Neural cell (in vitro differentiated cells): ENCODE measurements around the gene ZNF618. TPM values are rescaled to one million over a fixed set of nuclear protein-coding genes. Genes with fewer than 3 reads are reported as not detected.

Experiments used
- H2AFZ ChIP-seq: fragments of 200-600, 300-800 bp; sonication (generic), shearing (Covaris generic); 2 replicates; pipeline ENCODE4 v1.6.0; 2014; ENCODE audit warnings: low read depth, mild to moderate bottlenecking, antibody characterized with exemption, low read length, moderate library complexity
- H3F3A ChIP-seq: fragments of 200-600 bp; shearing (Covaris generic); 2 replicates; pipeline ENCODE4 v1.6.1; 2016; ENCODE audit warnings: mild to moderate bottlenecking, moderate library complexity, mixed read lengths, antibody characterized with exemption, low read length; ENCODE audit not compliant: insufficient read depth, poor library complexity, severe bottlenecking
- H3K27ac ChIP-seq: fragments of 200-600, 300-800 bp; sonication (generic), shearing (Covaris generic); 2 replicates; pipeline ENCODE4 v1.5.1; 2014; ENCODE audit warnings: mild to moderate bottlenecking, low read length, moderate library complexity
- H3K27me3 ChIP-seq: fragments of 300-800, 200-600 bp; sonication (generic), shearing (Covaris generic); 2 replicates; pipeline ENCODE4 v1.6.0; 2014; ENCODE audit warnings: mild to moderate bottlenecking, low read depth, low read length, moderate library complexity; ENCODE audit not compliant: insufficient read depth
- H3K36me3 ChIP-seq: fragments of 300-800, 200-600 bp; sonication (generic), shearing (Covaris generic); 2 replicates; pipeline ENCODE4 v1.5.1; 2014; ENCODE audit warnings: mild to moderate bottlenecking, antibody characterized with exemption, low read length, moderate library complexity; ENCODE audit not compliant: insufficient read depth
- H3K4me2 ChIP-seq: fragments of 300-800, 200-600 bp; sonication (generic), shearing (Covaris generic); 2 replicates; pipeline ENCODE4 v1.6.0; 2014; ENCODE audit warnings: mild to moderate bottlenecking, low read length
- H3K4me3 ChIP-seq: fragments of 300-800, 200-600 bp; sonication (generic), shearing (Covaris generic); 2 replicates; pipeline ENCODE4 v1.5.1; 2014; ENCODE audit warnings: mild to moderate bottlenecking, low read length, moderate library complexity
- H3K79me2 ChIP-seq: fragments of 200-600 bp; shearing (Covaris generic); replicated peaks from 2 replicates; pipeline ENCODE4 v1.6.0; 2014; ENCODE audit warnings: mild to moderate bottlenecking, low read length, moderate library complexity; ENCODE audit not compliant: insufficient read depth
- H3K9ac ChIP-seq: fragments of 300-800, 200-600 bp; sonication (generic), shearing (Covaris generic); 2 replicates; pipeline ENCODE4 v1.6.1; 2016; ENCODE audit warnings: mild to moderate bottlenecking, low read length, mixed read lengths
- H3K9me2 ChIP-seq: fragments of 200-600 bp; shearing (Covaris generic); 2 replicates; pipeline ENCODE4 v1.6.1; 2016; ENCODE audit warnings: mild to moderate bottlenecking, low read length, mixed read lengths; ENCODE audit not compliant: insufficient read depth
- H3K9me3 ChIP-seq: fragments of 200-600, 300-800 bp; sonication (generic), shearing (Covaris generic); 2 replicates; pipeline ENCODE4 v1.6.1; 2016; ENCODE audit warnings: mild to moderate bottlenecking, mixed run types, low read length, moderate library complexity, mixed read lengths
- H4K20me1 ChIP-seq: fragments of 200-600 bp; shearing (Covaris generic); 2 replicates; pipeline ENCODE4 v1.6.1; 2016; ENCODE audit warnings: mild to moderate bottlenecking, mixed run types; ENCODE audit not compliant: insufficient read depth
- EP300 ChIP-seq: fragments of 450-650 bp; conservative IDR thresholded peaks from 2 replicates; pipeline ENCODE4 v1.6.1; 2014; ENCODE audit warnings: antibody characterized with exemption, mild to moderate bottlenecking, moderate library complexity; ENCODE audit not compliant: poor library complexity, severe bottlenecking
- EZH2 ChIP-seq: fragments of 200-600, 300-800 bp; shearing (Covaris generic), sonication (generic); IDR thresholded peaks from 2 replicates; pipeline ENCODE4 v1.6.1; 2014; ENCODE audit warnings: antibody characterized with exemption, low read length, borderline replicate concordance, mild to moderate bottlenecking; ENCODE audit not compliant: insufficient read depth, poor library complexity, severe bottlenecking
- MXI1 ChIP-seq: fragments of 450-650 bp; conservative IDR thresholded peaks from 2 replicates; pipeline ENCODE4 v1.6.1; 2014; ENCODE audit warnings: antibody characterized with exemption, mild to moderate bottlenecking; ENCODE audit not compliant: poor library complexity, severe bottlenecking
- POLR2AphosphoS5 ChIP-seq: IDR thresholded peaks from 2 replicates; pipeline ENCODE4 v1.6.1; 2012
- RAD21 ChIP-seq: fragments of 450-650 bp; conservative IDR thresholded peaks from 2 replicates; pipeline ENCODE4 v1.6.1; 2014; ENCODE audit warnings: antibody characterized with exemption, mild to moderate bottlenecking, moderate library complexity
- REST ChIP-seq: IDR thresholded peaks from 2 replicates; pipeline ENCODE4 v1.6.1; 2012; ENCODE audit warnings: borderline replicate concordance
- SMC3 ChIP-seq: fragments of 450-650 bp; conservative IDR thresholded peaks from 2 replicates; pipeline ENCODE4 v1.6.1; 2014; ENCODE audit warnings: antibody characterized with exemption, mild to moderate bottlenecking, moderate library complexity; ENCODE audit not compliant: poor library complexity
- TAF1 ChIP-seq: IDR thresholded peaks from 2 replicates; pipeline ENCODE4 v1.6.1; 2012; ENCODE audit warnings: low read depth
- polyA plus RNA-seq: library from polyadenylated mRNA; depleted of rRNA; stranded (reverse); fragments of >200 nt; gene quantifications from 2 replicates; pipeline ENCODE4 v1.2.3, GENCODE V29; 2014
- TF ChIP-seq, protein P1 (sequence below): fragments of 450-650 bp; IDR thresholded peaks from 2 replicates; pipeline ENCODE4 v1.5.1; 2014; ENCODE audit warnings: antibody characterized with exemption, mild to moderate bottlenecking, moderate library complexity; ENCODE audit not compliant: poor library complexity, severe bottlenecking

ZNF618 gene
- polyA plus RNA-seq, 1 donor from 2014 or later: 7.1 TPM

- no peaks in the 10 kb centered on the region for H3K36me3 ChIP-seq
- no peak for TF ChIP-seq REST
- no peak for TF ChIP-seq TAF1
- no peak for TF ChIP-seq MXI1
- no peak for TF ChIP-seq RAD21
- TF ChIP-seq, protein P1, sequence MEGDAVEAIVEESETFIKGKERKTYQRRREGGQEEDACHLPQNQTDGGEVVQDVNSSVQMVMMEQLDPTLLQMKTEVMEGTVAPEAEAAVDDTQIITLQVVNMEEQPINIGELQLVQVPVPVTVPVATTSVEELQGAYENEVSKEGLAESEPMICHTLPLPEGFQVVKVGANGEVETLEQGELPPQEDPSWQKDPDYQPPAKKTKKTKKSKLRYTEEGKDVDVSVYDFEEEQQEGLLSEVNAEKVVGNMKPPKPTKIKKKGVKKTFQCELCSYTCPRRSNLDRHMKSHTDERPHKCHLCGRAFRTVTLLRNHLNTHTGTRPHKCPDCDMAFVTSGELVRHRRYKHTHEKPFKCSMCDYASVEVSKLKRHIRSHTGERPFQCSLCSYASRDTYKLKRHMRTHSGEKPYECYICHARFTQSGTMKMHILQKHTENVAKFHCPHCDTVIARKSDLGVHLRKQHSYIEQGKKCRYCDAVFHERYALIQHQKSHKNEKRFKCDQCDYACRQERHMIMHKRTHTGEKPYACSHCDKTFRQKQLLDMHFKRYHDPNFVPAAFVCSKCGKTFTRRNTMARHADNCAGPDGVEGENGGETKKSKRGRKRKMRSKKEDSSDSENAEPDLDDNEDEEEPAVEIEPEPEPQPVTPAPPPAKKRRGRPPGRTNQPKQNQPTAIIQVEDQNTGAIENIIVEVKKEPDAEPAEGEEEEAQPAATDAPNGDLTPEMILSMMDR: no peak
- TF ChIP-seq POLR2AphosphoS5: no peak
- no peak for TF ChIP-seq SMC3
- TF ChIP-seq EP300: no peak
- TF ChIP-seq EZH2: no peak
- no peak overlapping the region for H3K4me3 ChIP-seq
- no peaks in the 10 kb centered on the region for H4K20me1 ChIP-seq
- no peaks in the 10 kb centered on the region for H3K9me3 ChIP-seq
- H3F3A ChIP-seq: no peaks in the 10 kb centered on the region
- no peak overlapping the region for H2AFZ ChIP-seq
- no peak overlapping the region for H3K9ac ChIP-seq
- H3K27ac ChIP-seq: no peak overlapping the region
- H3K4me2 ChIP-seq: no peak overlapping the region
- no peaks in the 10 kb centered on the region for H3K79me2 ChIP-seq
- no peaks in the 10 kb centered on the region for H3K27me3 ChIP-seq
- H3K9me2 ChIP-seq: no peaks in the 10 kb centered on the region
Observed at GRCh38 chr9:113858282-113858681, 17.8 kb upstream of the ZNF618 start.

- H3K9ac ChIP-seq: no peak overlapping the region
- H2AFZ ChIP-seq: no peak overlapping the region
- no peak for TF ChIP-seq POLR2AphosphoS5
- TF ChIP-seq RAD21: no peak
- no peak for TF ChIP-seq MXI1
- TF ChIP-seq EZH2: no peak
- no peak for TF ChIP-seq REST
- no peaks in the 10 kb centered on the region for H4K20me1 ChIP-seq
- H3K4me2 ChIP-seq: no peak overlapping the region
- no peak overlapping the region for H3K27ac ChIP-seq
- H3K4me3 ChIP-seq: no peak overlapping the region
- H3K79me2 ChIP-seq: no peaks in the 10 kb centered on the region
- no peaks in the 10 kb centered on the region for H3K9me2 ChIP-seq
- no peaks in the 10 kb centered on the region for H3K27me3 ChIP-seq
- H3F3A ChIP-seq: no peaks in the 10 kb centered on the region
- H3K9me3 ChIP-seq: no peaks in the 10 kb centered on the region
- H3K36me3 ChIP-seq: no peaks in the 10 kb centered on the region
Observed at GRCh38 chr9:113863345-113863744, 12.8 kb upstream of the ZNF618 start.
